WTC11 (cell line): ENCODE results near the gene FBXO4. TPM values are rescaled to one million over a fixed set of nuclear protein-coding genes. Genes with fewer than 3 reads are reported as not detected.

Source experiments
- ATAC-seq: fragments of 200-7000 bp; cut with Tn5 transposase; 2 replicates; pipeline ENCODE4 v1.10.0; 2021; ENCODE audit warnings: mild to moderate bottlenecking, moderate library complexity
- CTCF ChIA-PET: fragments of 300-600 bp; sonication (Branson Sonifier 250); formaldehyde crosslinking; loops from one replicate; lab custom pipeline; 2021; ENCODE audit warnings: antibody characterized with exemption; lab: Charles Lee
- POLR2A ChIA-PET: fragments of 350-600 bp; sonication (Branson Sonifier 250); formaldehyde crosslinking; loops from one replicate; lab custom pipeline; 2021; ENCODE audit warnings: antibody characterized with exemption; lab: Charles Lee
- DNase-seq: peaks from one replicate; pipeline ENCODE4 v3.0.0; 2021; ENCODE audit warnings: low spot score
- H3K27ac Mint-ChIP-seq: 2 replicates; pipeline ENCODE4 v1.8.0; 2021; ENCODE audit warnings: mixed read lengths
- H3K27me3 Mint-ChIP-seq: 2 replicates; pipeline ENCODE4 v1.8.0; 2021; ENCODE audit warnings: low read depth, mild to moderate bottlenecking, moderate library complexity, mixed read lengths
- H3K36me3 Mint-ChIP-seq: 2 replicates; pipeline ENCODE4 v1.8.0; 2021; ENCODE audit warnings: mixed read lengths
- H3K4me1 Mint-ChIP-seq: 2 replicates; pipeline ENCODE4 v1.8.0; 2022; ENCODE audit warnings: mixed read lengths
- H3K4me3 Mint-ChIP-seq: 2 replicates; pipeline ENCODE4 v1.8.0; 2021; ENCODE audit warnings: mild to moderate bottlenecking, moderate library complexity, mixed read lengths
- H3K9me3 Mint-ChIP-seq: 2 replicates; pipeline ENCODE4 v1.8.0; 2021; ENCODE audit warnings: mixed read lengths
- ATF2 ChIP-seq: sonication (generic); formaldehyde crosslinking; IDR thresholded peaks from 2 replicates; pipeline ENCODE4 v1.8.1; 2022; ENCODE audit warnings: low read depth, missing genetic modification reagents, borderline replicate concordance
- CDX4 ChIP-seq: fragments of 250-450 bp; sonication (Bioruptor Pico); IDR thresholded peaks from 2 replicates; pipeline ENCODE4 v1.9.0; 2021; ENCODE audit warnings: moderate library complexity, mild to moderate bottlenecking, inconsistent platforms, borderline replicate concordance
- CREB1 ChIP-seq: sonication (generic); formaldehyde crosslinking; IDR thresholded peaks from 2 replicates; pipeline ENCODE4 v1.8.0; 2023; ENCODE audit warnings: mild to moderate bottlenecking, missing genetic modification reagents
- CREM ChIP-seq: sonication (generic); formaldehyde crosslinking; IDR thresholded peaks from 2 replicates; pipeline ENCODE4 v1.8.1; 2022; ENCODE audit warnings: mild to moderate bottlenecking, missing genetic modification reagents, moderate library complexity
- E2F1 ChIP-seq: sonication (generic); formaldehyde crosslinking; IDR thresholded peaks from 2 replicates; pipeline ENCODE4 v1.8.0; 2022; ENCODE audit warnings: mild to moderate bottlenecking, missing genetic modification reagents
- EMX1 ChIP-seq: fragments of 250-450 bp; sonication (Bioruptor Pico); IDR thresholded peaks from 2 replicates; pipeline ENCODE4 v1.8.0; 2021; ENCODE audit warnings: mild to moderate bottlenecking
- HMGXB4 ChIP-seq: sonication (generic); formaldehyde crosslinking; IDR thresholded peaks from 2 replicates; pipeline ENCODE4 v1.8.1; 2023; ENCODE audit warnings: mild to moderate bottlenecking, moderate library complexity, missing genetic modification reagents
- MYBL2 ChIP-seq: sonication (generic); formaldehyde crosslinking; IDR thresholded peaks from 2 replicates; pipeline ENCODE4 v1.8.1; 2023; ENCODE audit warnings: mild to moderate bottlenecking, moderate library complexity, missing genetic modification reagents
- NFYB ChIP-seq: sonication (generic); formaldehyde crosslinking; conservative IDR thresholded peaks from 2 replicates; pipeline ENCODE4 v1.8.0; 2022; ENCODE audit warnings: low read depth, missing genetic modification reagents
- PREB ChIP-seq: sonication (generic); formaldehyde crosslinking; IDR thresholded peaks from 2 replicates; pipeline ENCODE4 v1.8.1; 2022; ENCODE audit warnings: mild to moderate bottlenecking, missing genetic modification reagents, moderate library complexity, borderline replicate concordance
- SMAD4 ChIP-seq: sonication (generic); formaldehyde crosslinking; IDR thresholded peaks from 2 replicates; pipeline ENCODE4 v1.8.0; 2022; ENCODE audit warnings: mild to moderate bottlenecking, missing genetic modification reagents
- SOX15 ChIP-seq: fragments of 250-450 bp; sonication (Bioruptor Pico); IDR thresholded peaks from 2 replicates; pipeline ENCODE4 v1.9.0; 2021; ENCODE audit warnings: mild to moderate bottlenecking
- STAT6 ChIP-seq: sonication (generic); formaldehyde crosslinking; conservative IDR thresholded peaks from 2 replicates; pipeline ENCODE4 v1.8.1; 2023; ENCODE audit warnings: mild to moderate bottlenecking, low read depth, missing genetic modification reagents, moderate library complexity
- TEAD4 ChIP-seq: sonication (generic); formaldehyde crosslinking; IDR thresholded peaks from 2 replicates; pipeline ENCODE4 v1.8.0; 2022; ENCODE audit warnings: mild to moderate bottlenecking, missing genetic modification reagents
- ZNF138 ChIP-seq: sonication (generic); formaldehyde crosslinking; conservative IDR thresholded peaks from 2 replicates; pipeline ENCODE4 v1.8.1; 2022; ENCODE audit warnings: mild to moderate bottlenecking, moderate library complexity, missing genetic modification reagents
- ZNF263 ChIP-seq: sonication (generic); formaldehyde crosslinking; IDR thresholded peaks from 2 replicates; pipeline ENCODE4 v1.8.1; 2022; ENCODE audit warnings: low read depth, mild to moderate bottlenecking, moderate library complexity, missing genetic modification reagents
- total RNA-seq: library from RNA; stranded (reverse); gene quantifications from 3 replicates; pipeline ENCODE4 v1.2.3, GENCODE V29; 2021

The FBXO4 gene
- total RNA-seq, 1 experiment from 2014 or later: 0.72 TPM

GRCh38 chr5:41951224-41951623 lies 26.1 kb downstream of the FBXO4 start:
- Mint-ChIP-seq H3K27ac (no peak overlapping the region), H3K4me1 (peaks cover 15% of the 10 kb centered on the region), H3K27me3 (no peaks in the 10 kb centered on the region), H3K9me3 (peaks cover 14% of the 10 kb centered on the region)
- DNase-seq: no peak
- no peak for TF ChIP-seq PREB (CRISPR knock-in tag)
- no peak for TF ChIP-seq TEAD4
- TF ChIP-seq, all 79 proteins: peak for 0
- no peak overlapping the region for H3K4me3 Mint-ChIP-seq
- ChIA-PET POLR2A (no interaction called here), CTCF (no interaction called here)
- ATAC-seq: no peak
- H3K36me3 Mint-ChIP-seq: no peaks in the 10 kb centered on the region

GRCh38 chr5:41954286-41954685 lies 29.2 kb downstream of the FBXO4 start:
- Mint-ChIP-seq H3K4me1 (no peaks in the 10 kb centered on the region), H3K36me3 (no peaks in the 10 kb centered on the region), H3K4me3 (no peak overlapping the region), H3K27me3 (peaks cover 2% of the 10 kb centered on the region; the same call in 1 of the 2 replicates), H3K9me3 (peaks cover 22% of the 10 kb centered on the region), H3K27ac (no peak overlapping the region)
- ChIA-PET CTCF (no interaction called here), POLR2A (no interaction called here)
- DNase-seq (no peak), ATAC-seq (no peak)
- TF ChIP-seq NFYB (CRISPR knock-in tag): no peak
- no peak for TF ChIP-seq HMGXB4 (CRISPR knock-in tag)
- TF ChIP-seq E2F1: no peak
- no peak for TF ChIP-seq MYBL2
- TF ChIP-seq CDX4: no peak
- no peak for TF ChIP-seq ATF2
- TF ChIP-seq EMX1 (CRISPR knock-in tag): no peak
- TF ChIP-seq ZNF263 (CRISPR knock-in tag): no peak
- TF ChIP-seq SOX15 (CRISPR knock-in tag): no peak
- TF ChIP-seq SMAD4: no peak
- no peak for TF ChIP-seq CREM
- TF ChIP-seq ZNF138 (CRISPR knock-in tag): no peak
- no peak for TF ChIP-seq STAT6 (CRISPR knock-in tag)
- TF ChIP-seq CREB1 (CRISPR knock-in tag): no peak
- no peak for TF ChIP-seq PREB (CRISPR knock-in tag)
